ENCODE results near the gene C16orf96. TPM values are rescaled to one million over a fixed set of nuclear protein-coding genes. Genes with fewer than 3 reads are reported as not detected.

C16orf96 gene
- total RNA-seq, 2 donors from 2014 or later, result 1.5 to 1.6 TPM

DNA sequence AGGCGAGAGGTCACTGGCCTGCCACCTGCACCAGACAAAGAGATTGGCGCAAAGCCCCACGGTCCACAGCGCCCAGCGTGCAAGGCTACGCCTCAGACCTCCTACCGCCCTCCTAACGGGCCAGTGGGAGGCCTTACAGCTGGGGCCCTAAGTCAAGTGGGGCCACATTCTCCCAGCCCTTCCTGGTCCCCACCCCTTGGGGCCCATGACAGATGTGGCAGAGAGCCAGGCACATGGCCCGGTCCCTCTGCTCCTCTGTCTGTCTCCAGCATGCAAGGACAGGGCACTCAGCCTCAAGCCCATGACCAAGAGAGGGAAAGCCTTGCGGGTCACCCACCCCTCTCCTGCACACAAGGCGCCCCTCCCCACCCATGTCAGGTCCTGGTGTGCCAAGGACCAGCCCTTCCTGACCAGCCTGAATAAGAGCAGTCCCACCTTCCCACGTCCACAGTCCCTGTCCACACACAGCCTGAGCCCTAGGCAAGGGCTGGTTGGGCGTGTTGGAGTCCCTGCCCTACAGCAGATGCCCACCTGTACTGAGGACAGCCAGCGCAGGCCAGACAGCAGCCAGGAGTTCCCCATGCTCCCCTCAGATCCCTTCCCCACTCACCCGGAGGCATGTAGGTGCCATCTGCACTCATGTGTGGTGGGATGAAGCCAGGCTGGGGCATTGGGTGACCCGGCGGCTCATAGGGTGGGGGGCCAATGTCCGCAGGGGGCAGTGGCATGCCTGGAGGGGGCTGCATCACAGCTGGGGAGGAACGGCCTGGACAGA is 42.9 kb upstream of the C16orf96 start:
- H3K36me3 ChIP-seq (ENCODE audit: control insufficient read depth, insufficient read depth, low read length), result peaks cover 30% of the 10 kb centered on the region
- no peak overlapping the region for H3K4me3 ChIP-seq (ENCODE audit: low read length)
- H3K9me3 ChIP-seq (ENCODE audit: control insufficient read depth, low read length), result no peaks in the 10 kb centered on the region
- WGBS, 2 experiments (ENCODE audit: insufficient coverage in 1 of 2, insufficient read length in 1 of 2), result 92 to 96% methylated on average over 8 to 19 of the region's 19 CpGs
- H3K27ac ChIP-seq (ENCODE audit: low read depth, low read length), result no peak overlapping the region
- DNase-seq, result no peak
- peaks cover 4% of the 10 kb centered on the region for H3K4me1 Mint-ChIP-seq
- no peak overlapping the region for H3K9ac ChIP-seq (ENCODE audit: extremely low read depth, low read length, poor library complexity, severe bottlenecking)
- no peaks in the 10 kb centered on the region for H3K27me3 Mint-ChIP-seq (ENCODE audit: insufficient read depth)
- TF ChIP-seq, protein P1, sequence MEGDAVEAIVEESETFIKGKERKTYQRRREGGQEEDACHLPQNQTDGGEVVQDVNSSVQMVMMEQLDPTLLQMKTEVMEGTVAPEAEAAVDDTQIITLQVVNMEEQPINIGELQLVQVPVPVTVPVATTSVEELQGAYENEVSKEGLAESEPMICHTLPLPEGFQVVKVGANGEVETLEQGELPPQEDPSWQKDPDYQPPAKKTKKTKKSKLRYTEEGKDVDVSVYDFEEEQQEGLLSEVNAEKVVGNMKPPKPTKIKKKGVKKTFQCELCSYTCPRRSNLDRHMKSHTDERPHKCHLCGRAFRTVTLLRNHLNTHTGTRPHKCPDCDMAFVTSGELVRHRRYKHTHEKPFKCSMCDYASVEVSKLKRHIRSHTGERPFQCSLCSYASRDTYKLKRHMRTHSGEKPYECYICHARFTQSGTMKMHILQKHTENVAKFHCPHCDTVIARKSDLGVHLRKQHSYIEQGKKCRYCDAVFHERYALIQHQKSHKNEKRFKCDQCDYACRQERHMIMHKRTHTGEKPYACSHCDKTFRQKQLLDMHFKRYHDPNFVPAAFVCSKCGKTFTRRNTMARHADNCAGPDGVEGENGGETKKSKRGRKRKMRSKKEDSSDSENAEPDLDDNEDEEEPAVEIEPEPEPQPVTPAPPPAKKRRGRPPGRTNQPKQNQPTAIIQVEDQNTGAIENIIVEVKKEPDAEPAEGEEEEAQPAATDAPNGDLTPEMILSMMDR (conservative IDR thresholded peaks at IDR 0.05), result no peak
- no peak overlapping the region for H3K4me3 Mint-ChIP-seq
- H3K9me3 Mint-ChIP-seq, result no peaks in the 10 kb centered on the region
- no peaks in the 10 kb centered on the region for H3K27me3 ChIP-seq (ENCODE audit: control insufficient read depth, insufficient read depth, low read length, poor library complexity, severe bottlenecking)
- peaks cover 21% of the 10 kb centered on the region for H3K36me3 Mint-ChIP-seq (ENCODE audit: low read depth)
- H3K27ac Mint-ChIP-seq, result peak overlapping the region; percentile 70
- no peaks in the 10 kb centered on the region for H3K4me1 ChIP-seq (ENCODE audit: control insufficient read depth, insufficient read depth, low read length)

DNA sequence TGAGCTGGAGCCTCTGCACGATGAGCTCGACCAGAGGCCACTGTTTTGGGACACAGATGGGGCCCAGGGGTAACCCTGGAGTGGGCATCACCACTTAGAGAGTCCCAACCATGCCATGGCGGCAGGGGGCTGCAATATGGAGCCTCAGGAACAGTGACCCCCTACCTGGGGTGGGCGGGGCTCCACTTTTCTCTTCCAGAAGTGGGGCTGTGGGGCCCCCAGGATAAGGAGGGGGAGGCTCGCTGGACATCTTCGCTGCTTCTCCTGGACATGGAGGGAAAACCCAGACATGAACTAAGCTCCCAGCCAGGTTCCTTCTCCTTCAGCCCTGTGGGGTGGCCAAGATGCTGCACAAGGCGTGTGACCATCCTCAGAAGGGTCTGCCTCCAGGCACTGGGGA is 42.3 kb upstream of the C16orf96 start:
- H3K36me3 ChIP-seq (ENCODE audit: control insufficient read depth, insufficient read depth, low read length), result peaks cover 24% of the 10 kb centered on the region
- no peak overlapping the region for H3K4me3 ChIP-seq (ENCODE audit: low read length)
- H3K27ac ChIP-seq (ENCODE audit: low read depth, low read length), result no peak overlapping the region
- TF ChIP-seq, protein P1 (conservative IDR thresholded peaks at IDR 0.05), result no peak
- H3K4me1 Mint-ChIP-seq, result peaks cover 4% of the 10 kb centered on the region
- H3K9ac ChIP-seq (ENCODE audit: extremely low read depth, low read length, poor library complexity, severe bottlenecking), result no peak overlapping the region
- peaks cover 20% of the 10 kb centered on the region for H3K36me3 Mint-ChIP-seq (ENCODE audit: low read depth)
- H3K9me3 Mint-ChIP-seq, result no peaks in the 10 kb centered on the region
- WGBS, 2 experiments (ENCODE audit: insufficient coverage in 1 of 2, insufficient read length in 1 of 2), result 87 to 93% methylated on average over 4 to 7 of the region's 7 CpGs
- no peaks in the 10 kb centered on the region for H3K4me1 ChIP-seq (ENCODE audit: control insufficient read depth, insufficient read depth, low read length)
- no peaks in the 10 kb centered on the region for H3K27me3 Mint-ChIP-seq (ENCODE audit: insufficient read depth)
- H3K27ac Mint-ChIP-seq, result no peak overlapping the region
- H3K27me3 ChIP-seq (ENCODE audit: control insufficient read depth, insufficient read depth, low read length, poor library complexity, severe bottlenecking), result no peaks in the 10 kb centered on the region
- no peak overlapping the region for H3K4me3 Mint-ChIP-seq
- no peak for DNase-seq
- H3K9me3 ChIP-seq (ENCODE audit: control insufficient read depth, low read length), result no peaks in the 10 kb centered on the region

DNA sequence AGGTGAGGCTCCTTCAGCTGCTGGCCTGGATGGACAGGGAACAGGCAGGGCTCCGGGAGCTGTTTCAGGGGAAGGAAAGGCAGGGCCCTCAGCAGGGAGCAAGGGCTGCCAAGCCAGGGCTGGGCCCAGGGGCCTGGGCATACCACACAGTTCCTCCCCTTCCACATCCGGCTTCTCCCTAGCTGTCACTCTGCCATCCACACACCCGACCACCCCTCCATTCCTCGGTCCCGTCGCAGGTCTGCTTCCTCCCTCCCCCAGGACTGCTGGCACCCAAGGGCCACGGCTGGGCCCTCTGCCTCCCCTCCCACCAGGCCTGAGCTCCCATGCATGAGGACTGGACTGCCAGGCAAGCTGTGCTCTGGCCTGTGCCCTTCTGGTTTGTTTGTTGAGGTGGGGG is 41.5 kb upstream of the C16orf96 start:
- H3K27ac Mint-ChIP-seq, result peak overlapping the region; percentile 35
- Histone ChIP-seq H3K4me1 (ENCODE audit: control insufficient read depth, insufficient read depth, low read length) (no peaks in the 10 kb centered on the region), H3K36me3 (ENCODE audit: control insufficient read depth, insufficient read depth, low read length) (peaks cover 19% of the 10 kb centered on the region), H3K4me3 (ENCODE audit: low read length) (no peak overlapping the region), H3K9me3 (ENCODE audit: control insufficient read depth, low read length) (no peaks in the 10 kb centered on the region), H3K27me3 (ENCODE audit: control insufficient read depth, insufficient read depth, low read length, poor library complexity, severe bottlenecking) (no peaks in the 10 kb centered on the region), H3K27ac (ENCODE audit: low read depth, low read length) (no peak overlapping the region), H3K9ac (ENCODE audit: extremely low read depth, low read length, poor library complexity, severe bottlenecking) (no peak overlapping the region)
- H3K9me3 Mint-ChIP-seq, result no peaks in the 10 kb centered on the region
- DNase-seq, result peak; percentile 32
- H3K4me1 Mint-ChIP-seq, result peaks cover 4% of the 10 kb centered on the region
- TF ChIP-seq, protein P1 (conservative IDR thresholded peaks at IDR 0.05), result no peak
- H3K36me3 Mint-ChIP-seq (ENCODE audit: low read depth), result peaks cover 17% of the 10 kb centered on the region
- no peaks in the 10 kb centered on the region for H3K27me3 Mint-ChIP-seq (ENCODE audit: insufficient read depth)
- 83 to 86% methylated on average over 5 to 7 of the region's 7 CpGs for WGBS, 2 experiments (ENCODE audit: insufficient coverage in 1 of 2, insufficient read length in 1 of 2)
- no peak overlapping the region for H3K4me3 Mint-ChIP-seq

All from endodermal cell (in vitro differentiated cells).